K562 (cell line): Measurements from ENCODE around the gene FBXL13. TPM values are rescaled to one million over a fixed set of nuclear protein-coding genes. Genes with fewer than 3 reads are reported as not detected.

ENCODE experiments used
- ARID1B ChIP-seq: fragments of 450-650 bp; IDR thresholded peaks from 2 replicates; pipeline ENCODE4 v1.6.1; 2016; ENCODE audit warnings: antibody characterized with exemption, mild to moderate bottlenecking, inconsistent platforms
- ATF7 ChIP-seq: fragments of 450-650 bp; IDR thresholded peaks from 2 replicates; pipeline ENCODE4 v1.7.1; 2014; ENCODE audit warnings: mild to moderate bottlenecking, moderate library complexity
- CREB1 ChIP-seq, 2 experiments: sonication (generic) in 1 of 2; formaldehyde crosslinking in 1 of 2; IDR thresholded peaks; 2 replicates each; pipeline versions ENCODE4 v1.6.1 to v1.8.0; 2012 to 2022; ENCODE audit warnings: inconsistent platforms in 1 of 2, mild to moderate bottlenecking in 1 of 2, missing genetic modification reagents in 1 of 2, moderate library complexity in 1 of 2
- CTBP1 ChIP-seq: fragments of 450-650 bp; IDR thresholded peaks from 2 replicates; pipeline ENCODE4 v1.6.1; 2016; ENCODE audit warnings: borderline replicate concordance
- HDAC8 ChIP-seq: fragments of 450-650 bp; IDR thresholded peaks from 2 replicates; pipeline ENCODE4 v1.6.1; 2016; ENCODE audit warnings: mild to moderate bottlenecking, missing genetic modification characterization, moderate library complexity, missing compliant biosample characterization
- HES1 ChIP-seq: fragments of 450-650 bp; IDR thresholded peaks from 2 replicates; pipeline ENCODE4 v1.6.1; 2016; ENCODE audit warnings: low read depth, mild to moderate bottlenecking, moderate library complexity
- HMBOX1 ChIP-seq: sonication (generic); IDR thresholded peaks from 2 replicates; pipeline ENCODE4 v1.6.1; 2016
- LEF1 ChIP-seq: fragments of 450-650 bp; IDR thresholded peaks from 2 replicates; pipeline ENCODE4 v1.6.1; 2016; ENCODE audit warnings: mild to moderate bottlenecking
- MCM7 ChIP-seq, 2 experiments: fragments of 450-650 bp; IDR thresholded peaks; 2 replicates each; pipeline ENCODE4 v1.6.1; 2016 to 2018
- PHTF2 ChIP-seq: fragments of 250-450 bp; sonication (Bioruptor Pico); IDR thresholded peaks from 2 replicates; pipeline ENCODE4 v1.5.0; 2021; ENCODE audit warnings: mild to moderate bottlenecking
- SAFB ChIP-seq: fragments of 200-400 bp; formaldehyde crosslinking; IDR thresholded peaks from 2 replicates; pipeline ENCODE4 v1.6.1; 2017; ENCODE audit warnings: low read depth, low read length, borderline replicate concordance
- SOX6 ChIP-seq: fragments of 450-650 bp; IDR thresholded peaks from 2 replicates; pipeline ENCODE4 v1.6.1; 2014; ENCODE audit warnings: mild to moderate bottlenecking
- TCFL5 ChIP-seq: fragments of 250-450 bp; sonication (Bioruptor Pico); conservative IDR thresholded peaks from 2 replicates; pipeline ENCODE4 v1.6.1; 2021; ENCODE audit warnings: mild to moderate bottlenecking, moderate library complexity, matching md5 sums
- ZBTB12 ChIP-seq: fragments of 250-450 bp; sonication (Bioruptor Pico); IDR thresholded peaks from 2 replicates; pipeline ENCODE4 v1.4.0; 2020
- ZBTB5 ChIP-seq: fragments of 450-650 bp; IDR thresholded peaks from 2 replicates; pipeline ENCODE4 v1.6.1; 2017; ENCODE audit warnings: antibody characterized with exemption
- ZBTB8A ChIP-seq: fragments of 450-650 bp; IDR thresholded peaks from 2 replicates; pipeline ENCODE4 v1.6.1; 2018; ENCODE audit warnings: mild to moderate bottlenecking, moderate library complexity; ENCODE audit not compliant: partially characterized antibody
- ZBTB9 ChIP-seq: fragments of 450-650 bp; formaldehyde crosslinking; IDR thresholded peaks from 2 replicates; pipeline ENCODE4 v1.4.0; 2020; ENCODE audit warnings: mild to moderate bottlenecking, moderate library complexity
- ZNF174 ChIP-seq: fragments of 250-450 bp; sonication (Bioruptor Pico); IDR thresholded peaks from 2 replicates; pipeline ENCODE4 v1.4.0; 2020; ENCODE audit warnings: mild to moderate bottlenecking
- ZNF592 ChIP-seq: fragments of 450-650 bp; IDR thresholded peaks from 2 replicates; pipeline ENCODE4 v1.6.1; 2017; ENCODE audit warnings: antibody characterized with exemption, mild to moderate bottlenecking
- ZNF79 ChIP-seq: fragments of 250-450 bp; sonication (Bioruptor Pico); IDR thresholded peaks from 2 replicates; pipeline ENCODE4 v1.4.0; 2020; ENCODE audit warnings: low read depth, mild to moderate bottlenecking, moderate library complexity
- polyA plus RNA-seq, 8 experiments: library from polyadenylated mRNA; depleted of rRNA in 4 of 8; stranded (reverse) in 5 of 8; unstranded in 3 of 8; fragments of >200 nt; fragmentation: Nextera tagmentation in 2 of 8; fragmentation: Illumina TruSeq in 1 of 8; extraction: Ambion mirVana in 2 of 8; extraction: Trizol in 1 of 8; gene quantifications; 2 replicates each; pipeline versions ENCODE4 v1.2.1 to v1.2.3, GENCODE V29; 2011 to 2014; ENCODE audit warnings: inconsistent platforms in 1 of 8, missing spikeins in 1 of 8
- total RNA-seq, 7 experiments: library from RNA; depleted of rRNA in 6 of 7; stranded (reverse); fragments of >200 nt in 6 of 7; fragmentation: Illumina TruSeq in 2 of 7; extraction: Trizol in 2 of 7; gene quantifications; 2 replicates each; pipeline versions ENCODE4 v1.2.1 to v1.2.3, GENCODE V29; 2011 to 2021; ENCODE audit warnings: low replicate concordance in 1 of 7

FBXL13 gene
- total and polyA plus RNA-seq, 9 of the 15 experiments (the other 6 are each of a cell fraction or from before 2014, with no cell fraction given) = 16.3 to 55.0 (median 25.4) TPM

- no peak for TF ChIP-seq ZBTB12 (CRISPR knock-in tag)
- TF ChIP-seq ZBTB9 (CRISPR knock-in tag) = no peak
- no peak for TF ChIP-seq HES1
- no peak for TF ChIP-seq ZBTB8A
- TF ChIP-seq ATF7 = no peak
- peak; percentile 48; the same call in 1 of the 2 replicates for TF ChIP-seq HMBOX1
- peak; percentile 91 for TF ChIP-seq ARID1B
- TF ChIP-seq HDAC8 (tag) = no peak
- no peak for TF ChIP-seq ZNF79
- TF ChIP-seq SAFB = no peak
- TF ChIP-seq CTBP1 = peak; percentile 87
- TF ChIP-seq SOX6 = peak; percentile 60; the same call in 1 of the 2 replicates
- TF ChIP-seq ZNF592 = no peak
- no peak for TF ChIP-seq TCFL5 (CRISPR knock-in tag)
- peak; percentile 55; the same call in 1 of the 2 replicates for TF ChIP-seq LEF1
- no peak for TF ChIP-seq PHTF2 (CRISPR knock-in tag)
- TF ChIP-seq ZNF174 (CRISPR knock-in tag) = no peak
- TF ChIP-seq ZBTB5 = no peak
- no peak for TF ChIP-seq MCM7 (IDR thresholded peaks at IDR 0.05)
- TF ChIP-seq CREB1 (IDR thresholded peaks at IDR 0.05) = no peak
- TF ChIP-seq CREB1 (CRISPR knock-in tag; IDR thresholded peaks at IDR 0.05) = no peak
These were observed 47.0 kb upstream of the FBXL13 start (continued) for GRCh38 chr7:103121641-103122040.
